HG02678 (cell line): Measurements from ENCODE around the gene ELP2.

ENCODE experiments used
- ATAC-seq: cut with Tn5 transposase; IDR thresholded peaks from one replicate; pipeline ENCODE4 v1.9.1; 2021; ENCODE audit warnings: mild to moderate bottlenecking, moderate library complexity; ENCODE audit not compliant: unreplicated experiment

The ELP2 gene

DNA sequence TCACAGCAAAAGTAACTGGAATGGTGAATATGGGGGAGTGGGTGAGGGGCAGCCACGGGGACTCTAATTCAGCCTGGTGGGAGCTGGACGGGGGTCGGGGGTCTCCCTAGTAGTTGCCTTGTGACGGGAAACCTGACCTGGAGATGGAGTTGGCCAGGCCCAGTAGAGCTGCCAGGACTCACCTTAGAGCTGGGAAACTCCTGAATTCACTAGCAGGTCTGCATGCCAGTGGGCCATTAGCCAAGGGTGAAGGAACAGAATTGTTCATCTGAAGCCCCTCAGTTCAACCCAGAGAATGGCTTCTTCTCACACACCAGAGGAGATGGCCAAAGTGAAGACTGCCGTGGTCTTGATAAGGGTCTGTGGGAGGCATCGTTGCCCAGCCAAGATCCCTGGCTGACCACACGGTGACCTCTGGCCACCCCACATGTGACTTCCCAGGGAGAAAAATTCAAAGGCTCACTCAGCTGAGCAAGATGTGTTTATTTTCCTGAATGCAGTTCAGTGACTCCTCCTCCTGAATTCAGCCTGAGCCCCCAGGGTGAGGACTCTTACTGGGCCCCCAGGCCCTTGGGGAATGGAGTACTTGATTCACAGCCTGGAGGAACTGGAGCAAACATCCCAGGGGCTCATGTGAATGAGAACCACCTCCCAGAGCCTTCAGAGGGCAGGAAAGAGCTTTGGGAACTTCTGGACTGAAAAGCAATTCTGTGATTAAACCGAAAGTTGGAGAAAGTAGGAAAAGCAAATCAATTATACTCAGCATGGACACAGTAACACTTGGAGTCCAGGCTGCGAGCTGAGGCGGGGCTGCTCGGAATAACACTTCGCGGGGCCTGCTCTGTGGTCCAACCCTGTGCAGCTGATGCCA, 82.8 kb downstream of the ELP2 start:
- ATAC-seq, result no peak

DNA sequence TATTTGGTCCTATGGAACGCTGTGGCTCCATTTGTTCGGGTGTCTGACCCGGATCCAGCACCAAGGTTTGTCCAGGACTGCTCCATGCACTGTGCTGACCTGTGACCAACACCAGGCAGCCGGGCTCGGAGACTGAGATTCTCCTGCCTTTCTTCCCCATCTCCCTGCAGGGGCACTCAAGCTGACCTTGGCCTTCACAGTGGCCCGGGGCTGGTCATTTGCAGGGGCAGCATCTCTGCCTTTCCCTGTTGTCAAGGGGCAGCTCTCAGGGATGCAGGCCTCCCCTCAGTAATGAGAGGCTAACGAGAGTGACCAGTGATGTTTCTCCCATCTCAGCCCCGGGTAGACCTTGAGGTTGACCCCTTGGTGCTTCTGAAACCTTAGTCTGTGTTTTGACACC, 85.1 kb downstream of the ELP2 start:
- ATAC-seq, result no peak

DNA sequence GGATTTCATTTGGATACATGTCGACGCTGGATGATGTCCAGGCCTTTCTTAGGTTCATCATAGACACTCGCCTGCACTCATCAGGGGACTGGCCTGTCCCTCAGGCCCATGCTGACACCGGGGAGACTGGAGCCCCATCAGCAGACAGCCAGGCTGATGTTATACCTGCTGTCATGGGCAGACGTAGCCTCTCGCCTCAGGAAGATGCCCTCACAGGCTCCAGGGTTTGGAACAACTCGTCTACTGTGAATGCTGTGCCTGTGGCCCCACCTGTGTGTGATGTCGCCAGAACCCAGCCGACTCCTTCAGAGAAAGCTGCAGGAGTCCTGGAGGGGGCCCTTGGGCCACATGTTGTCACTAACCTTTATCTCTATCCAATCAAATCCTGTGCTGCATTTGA, 85.9 kb downstream of the ELP2 start:
- ATAC-seq, result no peak

DNA sequence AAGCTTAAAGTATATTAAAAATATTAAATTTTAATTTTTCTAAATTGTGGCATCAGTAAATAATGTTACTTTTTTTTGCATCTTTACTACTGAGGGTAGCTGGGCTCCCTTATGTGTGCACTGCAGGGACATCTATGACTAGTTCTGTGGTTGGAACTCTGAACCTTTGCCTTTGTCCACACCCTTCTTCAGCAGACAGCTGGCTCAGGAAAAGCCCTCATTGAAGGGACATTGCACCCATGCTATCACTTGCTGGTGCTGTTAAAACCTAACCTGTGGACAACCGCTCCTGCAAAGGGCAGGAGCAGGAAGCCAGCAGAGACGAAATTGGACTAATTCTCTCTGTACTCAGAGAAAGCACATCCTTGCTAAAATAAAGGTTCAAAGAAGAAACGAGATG, 87.6 kb downstream of the ELP2 start:
- ATAC-seq, result no peak

DNA sequence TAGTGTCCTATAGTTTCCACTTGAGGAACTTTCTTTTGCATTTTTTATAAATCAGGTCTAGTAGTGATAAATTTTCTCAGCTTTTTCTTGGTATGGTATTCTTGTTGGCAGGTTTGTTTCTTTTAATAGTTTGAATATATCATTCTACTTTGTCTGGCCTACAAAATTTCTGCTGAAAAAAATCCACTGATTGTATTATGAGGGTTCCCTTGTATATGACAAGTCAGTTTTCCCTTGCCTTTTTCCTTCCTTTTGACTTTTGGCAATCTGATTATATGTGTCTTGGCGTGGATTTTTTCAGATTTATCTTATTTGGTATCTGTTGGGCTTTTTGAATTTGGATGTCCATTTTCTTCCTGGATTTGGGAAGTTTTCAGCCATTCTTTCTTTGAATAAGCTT, 99.5 kb downstream of the ELP2 start:
- ATAC-seq, result no peak
